ENCODE results near the gene HDAC4. TPM values are rescaled to one million over a fixed set of nuclear protein-coding genes. Genes with fewer than 3 reads are reported as not detected.

The HDAC4 gene
- total RNA-seq, 6 experiments from 2014 or later: 7.4 to 13.0 (median 9.5) TPM

DNA sequence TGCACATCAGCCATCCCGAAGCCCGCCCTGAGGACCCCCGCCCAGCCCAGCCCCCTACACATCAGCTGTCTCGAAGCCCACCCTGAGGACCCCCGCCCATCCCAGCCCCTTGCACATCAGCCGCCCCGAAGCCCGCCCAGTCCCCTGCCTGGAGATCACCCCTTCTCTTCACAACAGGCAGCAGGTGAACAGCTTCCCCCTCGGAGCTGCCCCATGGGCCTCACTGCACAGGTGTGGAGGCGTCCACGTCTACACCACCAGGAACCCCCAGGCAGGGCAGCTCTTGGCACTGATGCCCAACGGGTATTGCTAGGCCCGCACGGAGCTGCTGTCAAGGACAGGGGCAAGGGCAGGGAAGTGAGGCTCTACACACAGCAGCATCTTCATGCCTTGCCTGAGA lies 137.6 kb downstream of the HDAC4 start:
- Mint-ChIP-seq H3K36me3 (ENCODE audit: low read depth) (peaks cover 16% of the 10 kb centered on the region), H3K9me3 (peaks cover 5% of the 10 kb centered on the region), H3K4me1 (ENCODE audit: low read depth) (peaks cover 28% of the 10 kb centered on the region), H3K27ac (no peak overlapping the region), H3K27me3 (ENCODE audit: insufficient read depth) (no peaks in the 10 kb centered on the region; the same call in none of the 2 replicates), H3K4me3 (no peak overlapping the region)
- no peak for DNase-seq
- TF ChIP-seq, protein P1, sequence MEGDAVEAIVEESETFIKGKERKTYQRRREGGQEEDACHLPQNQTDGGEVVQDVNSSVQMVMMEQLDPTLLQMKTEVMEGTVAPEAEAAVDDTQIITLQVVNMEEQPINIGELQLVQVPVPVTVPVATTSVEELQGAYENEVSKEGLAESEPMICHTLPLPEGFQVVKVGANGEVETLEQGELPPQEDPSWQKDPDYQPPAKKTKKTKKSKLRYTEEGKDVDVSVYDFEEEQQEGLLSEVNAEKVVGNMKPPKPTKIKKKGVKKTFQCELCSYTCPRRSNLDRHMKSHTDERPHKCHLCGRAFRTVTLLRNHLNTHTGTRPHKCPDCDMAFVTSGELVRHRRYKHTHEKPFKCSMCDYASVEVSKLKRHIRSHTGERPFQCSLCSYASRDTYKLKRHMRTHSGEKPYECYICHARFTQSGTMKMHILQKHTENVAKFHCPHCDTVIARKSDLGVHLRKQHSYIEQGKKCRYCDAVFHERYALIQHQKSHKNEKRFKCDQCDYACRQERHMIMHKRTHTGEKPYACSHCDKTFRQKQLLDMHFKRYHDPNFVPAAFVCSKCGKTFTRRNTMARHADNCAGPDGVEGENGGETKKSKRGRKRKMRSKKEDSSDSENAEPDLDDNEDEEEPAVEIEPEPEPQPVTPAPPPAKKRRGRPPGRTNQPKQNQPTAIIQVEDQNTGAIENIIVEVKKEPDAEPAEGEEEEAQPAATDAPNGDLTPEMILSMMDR (IDR thresholded peaks at IDR 0.05): no peak

DNA sequence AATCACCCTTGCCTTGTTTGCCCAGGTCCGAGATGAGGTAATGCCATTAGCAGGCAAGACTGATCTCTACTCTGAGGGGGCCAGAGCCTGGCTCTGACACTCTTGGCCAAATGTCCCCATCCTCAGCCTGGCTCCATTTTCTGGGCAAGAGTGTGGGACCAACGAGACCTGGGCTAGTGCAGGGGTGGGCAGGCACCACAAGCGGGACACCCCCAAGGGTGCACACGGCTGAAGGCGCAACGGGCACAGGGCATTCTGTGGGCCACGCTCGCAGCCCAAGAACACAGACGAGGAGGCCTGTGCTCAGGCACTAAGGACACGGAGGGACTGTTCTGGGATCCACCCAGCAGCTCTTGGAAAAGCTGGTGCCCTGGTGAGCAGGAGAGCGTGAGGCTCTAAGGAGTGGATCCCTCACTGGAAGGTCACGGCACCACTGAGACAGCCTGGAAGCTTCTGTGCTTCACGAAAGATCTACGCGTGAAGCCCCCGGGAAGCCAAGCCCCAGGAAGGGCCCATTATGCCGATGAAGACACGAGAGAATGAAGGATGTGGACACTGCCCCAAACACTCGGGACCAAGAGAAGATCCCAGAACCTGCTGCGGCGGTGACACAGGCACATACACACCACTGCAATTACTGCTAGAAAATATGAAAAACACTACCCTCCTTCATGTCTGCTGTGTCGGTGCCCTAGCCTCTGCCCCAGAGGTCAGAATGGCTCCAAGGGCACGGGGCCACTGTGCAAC lies 138.2 kb downstream of the HDAC4 start:
- H3K4me3 Mint-ChIP-seq: no peak overlapping the region
- H3K4me1 Mint-ChIP-seq (ENCODE audit: low read depth): peaks cover 28% of the 10 kb centered on the region
- TF ChIP-seq, protein P1 (IDR thresholded peaks at IDR 0.05): no peak
- DNase-seq: no peak
- no peaks in the 10 kb centered on the region; the same call in none of the 2 replicates for H3K27me3 Mint-ChIP-seq (ENCODE audit: insufficient read depth)
- H3K36me3 Mint-ChIP-seq (ENCODE audit: low read depth): peaks cover 22% of the 10 kb centered on the region
- no peak overlapping the region for H3K27ac Mint-ChIP-seq
- peaks cover 11% of the 10 kb centered on the region for H3K9me3 Mint-ChIP-seq

DNA sequence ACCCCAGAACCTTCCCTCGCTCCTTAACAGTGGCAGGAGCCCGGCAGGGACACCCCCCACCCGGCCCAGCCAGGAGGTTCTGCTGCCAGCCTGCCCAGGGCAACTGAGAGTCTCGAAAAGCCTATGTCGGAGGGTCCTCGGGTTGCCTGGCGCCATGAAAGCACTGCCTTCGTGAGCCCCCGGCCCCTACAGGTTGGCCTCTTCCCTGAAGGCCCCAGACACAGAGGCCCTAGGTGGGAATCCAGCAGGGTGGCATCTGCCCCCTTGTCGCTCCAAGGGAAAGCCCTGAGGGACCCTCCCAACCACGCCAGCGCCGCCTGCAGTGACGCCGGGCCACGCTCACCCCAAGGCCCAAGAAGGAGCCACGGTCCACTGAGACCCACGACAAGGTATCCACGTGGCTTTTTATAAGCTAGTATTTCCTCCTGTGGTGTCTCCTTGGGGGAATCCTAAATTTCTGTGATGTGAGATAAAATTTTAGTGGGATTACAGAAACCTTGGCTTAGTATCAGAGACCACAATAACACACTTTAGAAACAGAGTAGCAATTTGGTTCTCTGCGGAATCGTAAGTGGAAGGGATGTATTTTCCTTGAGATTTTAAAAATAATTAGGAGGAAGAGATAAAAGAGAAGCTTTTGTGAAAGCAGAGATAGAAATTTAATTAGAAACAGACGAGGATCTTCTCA lies 138.9 kb downstream of the HDAC4 start:
- no peak overlapping the region for H3K27ac Mint-ChIP-seq
- peaks cover 26% of the 10 kb centered on the region for H3K36me3 Mint-ChIP-seq (ENCODE audit: low read depth)
- no peaks in the 10 kb centered on the region; the same call in none of the 2 replicates for H3K27me3 Mint-ChIP-seq (ENCODE audit: insufficient read depth)
- peaks cover 14% of the 10 kb centered on the region for H3K9me3 Mint-ChIP-seq
- TF ChIP-seq, protein P1 (IDR thresholded peaks at IDR 0.05): no peak
- H3K4me1 Mint-ChIP-seq (ENCODE audit: low read depth): peaks cover 28% of the 10 kb centered on the region
- DNase-seq: no peak
- H3K4me3 Mint-ChIP-seq: no peak overlapping the region

DNA sequence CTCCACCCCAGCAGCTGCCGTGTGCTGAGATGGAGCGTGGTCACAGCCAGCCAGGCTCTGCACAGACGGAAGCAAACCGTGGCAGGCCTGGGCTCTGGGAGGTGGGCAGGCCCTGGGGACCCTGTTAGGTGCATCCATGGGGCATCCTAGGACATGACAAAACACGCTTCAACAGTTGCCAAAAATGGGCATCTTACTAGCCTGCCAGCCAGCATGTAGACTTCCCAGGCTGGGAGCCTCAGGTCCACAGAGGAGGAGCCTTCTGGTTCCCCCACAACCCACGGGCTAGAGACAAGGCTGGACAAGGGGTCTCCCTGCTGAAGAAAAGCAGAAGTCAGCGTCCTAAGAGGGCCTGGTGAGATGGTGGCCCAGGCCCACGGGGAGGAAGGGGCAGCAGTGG lies 139.5 kb downstream of the HDAC4 start:
- no peak for DNase-seq
- TF ChIP-seq, protein P1 (IDR thresholded peaks at IDR 0.05): no peak
- Mint-ChIP-seq H3K4me1 (ENCODE audit: low read depth) (peaks cover 32% of the 10 kb centered on the region), H3K9me3 (peaks cover 14% of the 10 kb centered on the region), H3K27ac (no peak overlapping the region), H3K36me3 (ENCODE audit: low read depth) (peaks cover 26% of the 10 kb centered on the region), H3K27me3 (ENCODE audit: insufficient read depth) (no peaks in the 10 kb centered on the region; the same call in none of the 2 replicates), H3K4me3 (no peak overlapping the region)

DNA sequence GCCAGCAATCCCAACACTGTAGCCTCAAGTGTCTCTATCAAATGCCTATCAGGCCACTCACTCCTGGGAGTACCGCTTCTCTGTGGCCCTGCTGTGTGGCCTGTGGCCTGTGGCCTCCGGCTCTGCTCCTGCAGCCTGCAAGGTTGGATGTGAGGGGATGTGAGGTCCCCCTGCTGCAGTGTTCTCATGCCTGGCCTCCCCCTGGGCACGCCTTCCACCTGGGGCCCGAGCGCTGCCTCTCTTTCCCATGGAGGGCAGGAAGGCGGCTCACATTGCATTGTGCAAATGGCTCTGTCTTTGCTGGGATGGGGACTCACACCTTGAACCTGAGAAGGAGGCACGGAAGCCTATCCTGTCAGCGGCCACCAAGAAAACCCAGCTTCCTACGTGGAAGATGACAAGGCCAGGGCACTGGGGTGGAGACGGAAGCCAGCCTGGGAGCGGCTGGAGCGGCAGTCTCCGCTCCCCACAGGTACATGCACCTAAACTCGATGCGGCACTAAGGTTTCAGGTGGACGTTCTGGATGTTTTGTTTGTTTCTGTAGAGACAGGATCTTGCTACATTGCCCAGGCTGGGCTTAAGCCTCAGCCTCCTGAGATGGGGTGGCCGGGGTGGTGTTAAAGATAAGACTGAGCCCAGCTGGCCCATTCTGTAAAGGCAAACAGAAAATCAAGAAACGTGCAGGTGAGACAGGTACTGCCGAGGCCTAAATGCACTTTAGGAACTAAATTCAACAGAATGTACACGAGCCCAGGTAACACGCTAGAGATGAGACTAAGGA lies 140.1 kb downstream of the HDAC4 start:
- H3K4me1 Mint-ChIP-seq (ENCODE audit: low read depth): peaks cover 38% of the 10 kb centered on the region
- H3K27me3 Mint-ChIP-seq (ENCODE audit: insufficient read depth): no peaks in the 10 kb centered on the region; the same call in none of the 2 replicates
- no peak for DNase-seq
- H3K36me3 Mint-ChIP-seq (ENCODE audit: low read depth): peaks cover 26% of the 10 kb centered on the region
- TF ChIP-seq, protein P1 (IDR thresholded peaks at IDR 0.05): no peak
- peaks cover 14% of the 10 kb centered on the region for H3K9me3 Mint-ChIP-seq
- no peak overlapping the region for H3K4me3 Mint-ChIP-seq
- no peak overlapping the region for H3K27ac Mint-ChIP-seq
